HEK293 (cell line): Measurements from ENCODE around the gene NEK1.

Source experiments
- CTCF ChIA-PET: fragments of 350-600 bp; formaldehyde crosslinking; extraction: SDS; loops from one replicate; lab custom pipeline; 2021; ENCODE audit warnings: antibody characterized with exemption; lab: Yijun Ruan, JAX
- POLR2A ChIA-PET: fragments of 300-600 bp; formaldehyde crosslinking; extraction: SDS; loops from one replicate; lab custom pipeline; 2020; ENCODE audit warnings: antibody characterized with exemption, inconsistent platforms; lab: Yijun Ruan, JAX
- H3K27ac ChIP-seq: fragments of 200-500 bp; sonication (Bioruptor generic); 2 replicates; pipeline ENCODE4 v1.5.1; 2014; ENCODE audit warnings: low read depth, low read length, control low read depth, inconsistent platforms; ENCODE audit errors: extremely low read depth
- H3K36me3 ChIP-seq, 2 experiments: fragments of 200-500 bp in 1 of 2; sonication (Bioruptor generic) in 1 of 2; 1 replicate in 1 of 2; 2 replicates in 1 of 2; pipeline ENCODE4 v1.5.1; 2014 to 2017; ENCODE audit warnings: inconsistent platforms in 2 of 2, low read length in 2 of 2; ENCODE audit not compliant: control insufficient read depth in 2 of 2, insufficient read depth in 1 of 2
- H3K4me1 ChIP-seq: fragments of 200-500 bp; sonication (Bioruptor generic); 2 replicates; pipeline ENCODE4 v1.5.1; 2014; ENCODE audit warnings: mild to moderate bottlenecking, low read length, inconsistent platforms; ENCODE audit not compliant: control insufficient read depth, insufficient read depth
- H3K4me3 ChIP-seq: 2 replicates; pipeline ENCODE4 v1.5.1; 2011; ENCODE audit warnings: low read depth, mild to moderate bottlenecking, control low read depth, low read length, moderate library complexity
- H3K9me3 ChIP-seq: fragments of 200-500 bp; sonication (Bioruptor generic); 2 replicates; pipeline ENCODE4 v1.5.1; 2014; ENCODE audit warnings: low read depth, low read length, inconsistent platforms; ENCODE audit not compliant: control insufficient read depth, insufficient read depth
- SALL2 ChIP-seq: fragments of 450-650 bp; formaldehyde crosslinking; IDR thresholded peaks from 2 replicates; pipeline ENCODE4 v1.5.0; 2017; ENCODE audit warnings: missing biosample characterization, mild to moderate bottlenecking, missing genetic modification characterization, borderline replicate concordance
- SP7 ChIP-seq: fragments of 450-650 bp; formaldehyde crosslinking; IDR thresholded peaks from 2 replicates; pipeline ENCODE4 v1.5.1; 2016; ENCODE audit warnings: missing biosample characterization, missing genetic modification characterization
- TRIM28 ChIP-seq: IDR thresholded peaks from 2 replicates; pipeline ENCODE4 v1.6.1; 2011; ENCODE audit warnings: low read length, control low read depth, borderline replicate concordance
- YY1 ChIP-seq: fragments of 450-650 bp; formaldehyde crosslinking; IDR thresholded peaks from 2 replicates; pipeline ENCODE4 v1.5.1; 2018; ENCODE audit warnings: missing biosample characterization, missing genetic modification characterization
- ZNF175 ChIP-seq: fragments of 450-650 bp; formaldehyde crosslinking; IDR thresholded peaks from 2 replicates; pipeline ENCODE4 v1.5.1; 2016; ENCODE audit warnings: missing biosample characterization, missing genetic modification characterization
- ZNF223 ChIP-seq: fragments of 450-650 bp; formaldehyde crosslinking; IDR thresholded peaks from 2 replicates; pipeline ENCODE4 v1.5.1; 2016; ENCODE audit warnings: missing biosample characterization, missing genetic modification characterization
- ZNF366 ChIP-seq: fragments of 450-650 bp; formaldehyde crosslinking; conservative IDR thresholded peaks from 2 replicates; pipeline ENCODE4 v1.5.1; 2016; ENCODE audit warnings: missing biosample characterization, missing genetic modification characterization
- ZNF555 ChIP-seq: fragments of 450-650 bp; formaldehyde crosslinking; conservative IDR thresholded peaks from 2 replicates; pipeline ENCODE4 v1.5.1; 2017; ENCODE audit warnings: missing biosample characterization, mild to moderate bottlenecking, missing genetic modification characterization, inconsistent platforms
- ZNF558 ChIP-seq: fragments of 450-650 bp; formaldehyde crosslinking; IDR thresholded peaks from 2 replicates; pipeline ENCODE4 v1.5.1; 2016; ENCODE audit warnings: missing biosample characterization, missing genetic modification characterization
- ZNF560 ChIP-seq: fragments of 450-650 bp; formaldehyde crosslinking; IDR thresholded peaks from 2 replicates; pipeline ENCODE4 v1.5.1; 2017; ENCODE audit warnings: missing biosample characterization, missing genetic modification characterization, borderline replicate concordance
- ZNF626 ChIP-seq: fragments of 450-650 bp; sonication (Bioruptor Pico); formaldehyde crosslinking; IDR thresholded peaks from 2 replicates; pipeline ENCODE4 v1.5.1; 2018; ENCODE audit warnings: missing biosample characterization, missing genetic modification characterization, inconsistent platforms
- ZNF629 ChIP-seq: fragments of 450-650 bp; formaldehyde crosslinking; IDR thresholded peaks from 2 replicates; pipeline ENCODE4 v1.5.1; 2017; ENCODE audit warnings: missing biosample characterization, missing genetic modification characterization
- ZNF791 ChIP-seq: fragments of 450-650 bp; formaldehyde crosslinking; IDR thresholded peaks from 2 replicates; pipeline ENCODE4 v1.5.1; 2016; ENCODE audit warnings: missing biosample characterization, missing genetic modification characterization
- ZNF837 ChIP-seq: fragments of 450-650 bp; formaldehyde crosslinking; IDR thresholded peaks from 2 replicates; pipeline ENCODE4 v1.5.1; 2016; ENCODE audit warnings: missing biosample characterization, missing genetic modification characterization
- TF ChIP-seq, protein P1 (sequence below): fragments of 450-650 bp; IDR thresholded peaks from 2 replicates; pipeline ENCODE4 v1.5.1; 2018; ENCODE audit warnings: missing biosample characterization, missing genetic modification characterization
- TF ChIP-seq, protein P2 (sequence below): fragments of 450-650 bp; formaldehyde crosslinking; IDR thresholded peaks from 2 replicates; pipeline ENCODE4 v1.5.1; 2016; ENCODE audit warnings: missing biosample characterization, missing genetic modification characterization
- TF ChIP-seq, protein P3 (sequence below): fragments of 450-650 bp; formaldehyde crosslinking; IDR thresholded peaks from 2 replicates; pipeline ENCODE4 v1.5.1; 2016; ENCODE audit warnings: missing biosample characterization, missing genetic modification characterization
- TF ChIP-seq, protein P4 (sequence below): fragments of 450-650 bp; formaldehyde crosslinking; IDR thresholded peaks from 2 replicates; pipeline ENCODE4 v1.5.1; 2016; ENCODE audit warnings: missing biosample characterization, missing genetic modification characterization

NEK1 gene

DNA sequence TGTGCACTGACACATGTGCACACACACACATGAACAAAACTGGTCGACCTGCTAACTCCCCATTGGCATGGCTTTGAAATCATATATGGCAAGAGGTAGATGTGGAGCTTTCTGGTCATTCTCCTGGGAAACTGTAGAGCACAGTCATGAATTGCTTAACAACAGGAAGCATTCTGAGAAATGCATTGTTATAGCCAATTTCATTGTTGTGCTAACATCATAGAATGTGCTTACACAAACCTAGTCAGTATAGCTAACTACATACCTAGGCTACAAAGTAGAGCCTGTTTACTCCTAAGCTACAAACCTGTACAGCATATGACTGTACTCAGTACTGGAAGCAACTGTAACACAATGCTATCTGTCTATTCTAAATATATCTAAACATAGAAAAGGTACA lies 207.4 kb downstream of the NEK1 start:
- no peak for TF ChIP-seq TRIM28
- TF ChIP-seq SALL2 (tag by site-specific recombination), result no peak
- TF ChIP-seq, protein P1, sequence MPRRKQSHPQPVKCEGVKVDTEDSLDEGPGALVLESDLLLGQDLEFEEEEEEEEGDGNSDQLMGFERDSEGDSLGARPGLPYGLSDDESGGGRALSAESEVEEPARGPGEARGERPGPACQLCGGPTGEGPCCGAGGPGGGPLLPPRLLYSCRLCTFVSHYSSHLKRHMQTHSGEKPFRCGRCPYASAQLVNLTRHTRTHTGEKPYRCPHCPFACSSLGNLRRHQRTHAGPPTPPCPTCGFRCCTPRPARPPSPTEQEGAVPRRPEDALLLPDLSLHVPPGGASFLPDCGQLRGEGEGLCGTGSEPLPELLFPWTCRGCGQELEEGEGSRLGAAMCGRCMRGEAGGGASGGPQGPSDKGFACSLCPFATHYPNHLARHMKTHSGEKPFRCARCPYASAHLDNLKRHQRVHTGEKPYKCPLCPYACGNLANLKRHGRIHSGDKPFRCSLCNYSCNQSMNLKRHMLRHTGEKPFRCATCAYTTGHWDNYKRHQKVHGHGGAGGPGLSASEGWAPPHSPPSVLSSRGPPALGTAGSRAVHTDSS, result no peak
- TF ChIP-seq ZNF558, result no peak
- TF ChIP-seq ZNF223, result no peak
- no peak for TF ChIP-seq YY1 (tag by site-specific recombination)
- no peak for TF ChIP-seq ZNF626 (tag by site-specific recombination)
- TF ChIP-seq ZNF560 (tag by site-specific recombination), result no peak
- no peak for TF ChIP-seq ZNF629 (tag by site-specific recombination)
- no peak for TF ChIP-seq SP7
- TF ChIP-seq ZNF366 (tag by site-specific recombination), result no peak
- Histone ChIP-seq H3K4me1 (no peaks in the 10 kb centered on the region), H3K4me3 (no peak overlapping the region), H3K36me3 (peaks cover 0 to 3% of the 10 kb centered on the region in 2 experiments; a peak in 1 of 3 replicates), H3K27ac (no peak overlapping the region), H3K9me3 (no peaks in the 10 kb centered on the region)
- ChIA-PET CTCF (no interaction called here), POLR2A (interaction anchor here (0.8 kb wide), 1 partner anchor 395 kb away, joined by 3 read pairs; the partner anchor contains the start of gene CBR4)

- no peak overlapping the region for H3K27ac ChIP-seq
- H3K9me3 ChIP-seq, result no peaks in the 10 kb centered on the region
- TF ChIP-seq, protein P2, sequence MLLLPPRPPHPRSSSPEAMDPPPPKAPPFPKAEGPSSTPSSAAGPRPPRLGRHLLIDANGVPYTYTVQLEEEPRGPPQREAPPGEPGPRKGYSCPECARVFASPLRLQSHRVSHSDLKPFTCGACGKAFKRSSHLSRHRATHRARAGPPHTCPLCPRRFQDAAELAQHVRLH (tag by site-specific recombination), result no peak
- TF ChIP-seq ZNF223 (no peak), ZNF791 (tag by site-specific recombination) (no peak), ZNF555 (tag by site-specific recombination) (no peak), YY1 (tag by site-specific recombination) (no peak), ZNF175 (no peak), ZNF837 (no peak)
- TF ChIP-seq, protein P3, sequence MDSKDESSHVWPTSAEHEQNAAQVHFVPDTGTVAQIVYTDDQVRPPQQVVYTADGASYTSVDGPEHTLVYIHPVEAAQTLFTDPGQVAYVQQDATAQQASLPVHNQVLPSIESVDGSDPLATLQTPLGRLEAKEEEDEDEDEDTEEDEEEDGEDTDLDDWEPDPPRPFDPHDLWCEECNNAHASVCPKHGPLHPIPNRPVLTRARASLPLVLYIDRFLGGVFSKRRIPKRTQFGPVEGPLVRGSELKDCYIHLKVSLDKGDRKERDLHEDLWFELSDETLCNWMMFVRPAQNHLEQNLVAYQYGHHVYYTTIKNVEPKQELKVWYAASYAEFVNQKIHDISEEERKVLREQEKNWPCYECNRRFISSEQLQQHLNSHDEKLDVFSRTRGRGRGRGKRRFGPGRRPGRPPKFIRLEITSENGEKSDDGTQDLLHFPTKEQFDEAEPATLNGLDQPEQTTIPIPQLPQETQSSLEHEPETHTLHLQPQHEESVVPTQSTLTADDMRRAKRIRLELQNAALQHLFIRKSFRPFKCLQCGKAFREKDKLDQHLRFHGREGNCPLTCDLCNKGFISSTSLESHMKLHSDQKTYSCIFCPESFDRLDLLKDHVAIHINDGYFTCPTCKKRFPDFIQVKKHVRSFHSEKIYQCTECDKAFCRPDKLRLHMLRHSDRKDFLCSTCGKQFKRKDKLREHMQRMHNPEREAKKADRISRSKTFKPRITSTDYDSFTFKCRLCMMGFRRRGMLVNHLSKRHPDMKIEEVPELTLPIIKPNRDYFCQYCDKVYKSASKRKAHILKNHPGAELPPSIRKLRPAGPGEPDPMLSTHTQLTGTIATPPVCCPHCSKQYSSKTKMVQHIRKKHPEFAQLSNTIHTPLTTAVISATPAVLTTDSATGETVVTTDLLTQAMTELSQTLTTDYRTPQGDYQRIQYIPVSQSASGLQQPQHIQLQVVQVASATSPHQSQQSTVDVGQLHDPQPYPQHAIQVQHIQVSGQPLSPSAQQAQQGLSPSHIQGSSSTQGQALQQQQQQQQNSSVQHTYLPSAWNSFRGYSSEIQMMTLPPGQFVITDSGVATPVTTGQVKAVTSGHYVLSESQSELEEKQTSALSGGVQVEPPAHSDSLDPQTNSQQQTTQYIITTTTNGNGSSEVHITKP (tag by site-specific recombination), result no peak
- TF ChIP-seq, protein P4, sequence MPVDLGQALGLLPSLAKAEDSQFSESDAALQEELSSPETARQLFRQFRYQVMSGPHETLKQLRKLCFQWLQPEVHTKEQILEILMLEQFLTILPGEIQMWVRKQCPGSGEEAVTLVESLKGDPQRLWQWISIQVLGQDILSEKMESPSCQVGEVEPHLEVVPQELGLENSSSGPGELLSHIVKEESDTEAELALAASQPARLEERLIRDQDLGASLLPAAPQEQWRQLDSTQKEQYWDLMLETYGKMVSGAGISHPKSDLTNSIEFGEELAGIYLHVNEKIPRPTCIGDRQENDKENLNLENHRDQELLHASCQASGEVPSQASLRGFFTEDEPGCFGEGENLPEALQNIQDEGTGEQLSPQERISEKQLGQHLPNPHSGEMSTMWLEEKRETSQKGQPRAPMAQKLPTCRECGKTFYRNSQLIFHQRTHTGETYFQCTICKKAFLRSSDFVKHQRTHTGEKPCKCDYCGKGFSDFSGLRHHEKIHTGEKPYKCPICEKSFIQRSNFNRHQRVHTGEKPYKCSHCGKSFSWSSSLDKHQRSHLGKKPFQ, result no peak
- POLR2A ChIA-PET, result no interaction called here
- no peaks in the 10 kb centered on the region for H3K4me1 ChIP-seq
- peaks cover 0 to 3% of the 10 kb centered on the region in 2 experiments; a peak in 2 of 3 replicates for H3K36me3 ChIP-seq
- CTCF ChIA-PET, result no interaction called here
- no peak overlapping the region for H3K4me3 ChIP-seq
Measured at GRCh38 chr4:169400832-169401231, 211.6 kb downstream of the NEK1 start.
